ENCODE data around the gene PDE3A.

Gene PDE3A

GRCh38 chr12:20432290-20432689, 64.0 kb downstream of the PDE3A start:
- TF ChIP-seq, protein P1, sequence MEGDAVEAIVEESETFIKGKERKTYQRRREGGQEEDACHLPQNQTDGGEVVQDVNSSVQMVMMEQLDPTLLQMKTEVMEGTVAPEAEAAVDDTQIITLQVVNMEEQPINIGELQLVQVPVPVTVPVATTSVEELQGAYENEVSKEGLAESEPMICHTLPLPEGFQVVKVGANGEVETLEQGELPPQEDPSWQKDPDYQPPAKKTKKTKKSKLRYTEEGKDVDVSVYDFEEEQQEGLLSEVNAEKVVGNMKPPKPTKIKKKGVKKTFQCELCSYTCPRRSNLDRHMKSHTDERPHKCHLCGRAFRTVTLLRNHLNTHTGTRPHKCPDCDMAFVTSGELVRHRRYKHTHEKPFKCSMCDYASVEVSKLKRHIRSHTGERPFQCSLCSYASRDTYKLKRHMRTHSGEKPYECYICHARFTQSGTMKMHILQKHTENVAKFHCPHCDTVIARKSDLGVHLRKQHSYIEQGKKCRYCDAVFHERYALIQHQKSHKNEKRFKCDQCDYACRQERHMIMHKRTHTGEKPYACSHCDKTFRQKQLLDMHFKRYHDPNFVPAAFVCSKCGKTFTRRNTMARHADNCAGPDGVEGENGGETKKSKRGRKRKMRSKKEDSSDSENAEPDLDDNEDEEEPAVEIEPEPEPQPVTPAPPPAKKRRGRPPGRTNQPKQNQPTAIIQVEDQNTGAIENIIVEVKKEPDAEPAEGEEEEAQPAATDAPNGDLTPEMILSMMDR (IDR thresholded peaks at IDR 0.05; ENCODE audit: control insufficient read depth, extremely low read depth, insufficient read depth) = no peak
- no peak overlapping the region for H3K4me3 ChIP-seq (ENCODE audit: low read depth, low read length)
- DNase-seq (ENCODE audit: low read depth) = no peak

GRCh38 chr12:20434996-20435395, 66.7 kb downstream of the PDE3A start:
- DNase-seq (ENCODE audit: low read depth) = no peak
- TF ChIP-seq, protein P1 (IDR thresholded peaks at IDR 0.05; ENCODE audit: control insufficient read depth, extremely low read depth, insufficient read depth) = no peak
- H3K4me3 ChIP-seq (ENCODE audit: low read depth, low read length) = no peak overlapping the region

- TF ChIP-seq, protein P1 (IDR thresholded peaks at IDR 0.05; ENCODE audit: control insufficient read depth, extremely low read depth, insufficient read depth) = no peak
- no peak overlapping the region for H3K4me3 ChIP-seq (ENCODE audit: low read depth, low read length)
- DNase-seq (ENCODE audit: low read depth) = no peak
These were observed 68.0 kb downstream of the PDE3A start for GRCh38 chr12:20436316-20436715.

GRCh38 chr12:20438299-20438779, 70.0 kb downstream of the PDE3A start:
- TF ChIP-seq, protein P1 (IDR thresholded peaks at IDR 0.05; ENCODE audit: control insufficient read depth, extremely low read depth, insufficient read depth) = no peak
- H3K4me3 ChIP-seq (ENCODE audit: low read depth, low read length) = no peak overlapping the region
- no peak for DNase-seq (ENCODE audit: low read depth)

- no peak overlapping the region for H3K4me3 ChIP-seq (ENCODE audit: low read depth, low read length)
- no peak for DNase-seq (ENCODE audit: low read depth)
- TF ChIP-seq, protein P1 (IDR thresholded peaks at IDR 0.05; ENCODE audit: control insufficient read depth, extremely low read depth, insufficient read depth) = no peak
These were observed 71.3 kb downstream of the PDE3A start for GRCh38 chr12:20439626-20440025.

- no peak overlapping the region for H3K4me3 ChIP-seq (ENCODE audit: low read depth, low read length)
- TF ChIP-seq, protein P1 (IDR thresholded peaks at IDR 0.05; ENCODE audit: control insufficient read depth, extremely low read depth, insufficient read depth) = no peak
- DNase-seq (ENCODE audit: low read depth) = no peak
These were observed 72.1 kb downstream of the PDE3A start for GRCh38 chr12:20440408-20440807.

GRCh38 chr12:20442322-20442721, 74.0 kb downstream of the PDE3A start:
- H3K4me3 ChIP-seq (ENCODE audit: low read depth, low read length) = no peak overlapping the region
- DNase-seq (ENCODE audit: low read depth) = no peak
- TF ChIP-seq, protein P1 (IDR thresholded peaks at IDR 0.05; ENCODE audit: control insufficient read depth, extremely low read depth, insufficient read depth) = no peak
